Ovary (tissue), 9 donors: Measurements from ENCODE around the gene CERS6. TPM values are rescaled to one million over a fixed set of nuclear protein-coding genes. Genes with fewer than 3 reads are reported as not detected.

Experiments used
- DNase-seq, 5 donors: peaks; one replicate each; pipeline ENCODE4 v3.0.0-alpha.2; 2019 to 2020
- H3K27ac ChIP-seq, 2 donors: fragments of 200-600 bp; one replicate each; pipeline versions ENCODE4 v1.5.1 to v1.8.0; 2019 to 2022
- H3K27me3 ChIP-seq: fragments of 200-600 bp; one replicate; pipeline ENCODE4 v1.8.0; 2022
- H3K36me3 ChIP-seq: fragments of 200-600 bp; sonication (generic); one replicate; pipeline ENCODE4 v1.5.1; 2019
- H3K4me1 ChIP-seq: one replicate; pipeline ENCODE4 v1.8.1; 2013; ENCODE audit warnings: mild to moderate bottlenecking, moderate library complexity; ENCODE audit not compliant: insufficient read depth
- H3K4me3 ChIP-seq: fragments of 200-600 bp; sonication (generic); one replicate; pipeline ENCODE4 v1.5.1; 2017
- H3K9me3 ChIP-seq, 2 donors: fragments of 200-600 bp in 1 of 2; sonication (generic) in 1 of 2; one replicate each; pipeline versions ENCODE4 v1.5.1 to v1.8.1; 2013 to 2019; ENCODE audit warnings: mild to moderate bottlenecking in 1 of 2, moderate library complexity in 1 of 2
- CTCF ChIP-seq, 3 donors: fragments of 450-650 bp in 2 of 3; fragments of 200-600 bp in 1 of 3; IDR thresholded peaks; one replicate each; pipeline versions ENCODE4 v1.5.1 to v1.8.0; 2016 to 2022; ENCODE audit warnings: antibody characterized with exemption in 3 of 3, mild to moderate bottlenecking in 1 of 3
- EP300 ChIP-seq: sonication (generic); formaldehyde crosslinking; IDR thresholded peaks from one replicate; pipeline ENCODE4 v1.6.1; 2017; ENCODE audit warnings: antibody characterized with exemption
- POLR2A ChIP-seq: fragments of 450-650 bp; IDR thresholded peaks from one replicate; pipeline ENCODE4 v1.6.1; 2017; ENCODE audit warnings: antibody characterized with exemption, mild to moderate bottlenecking, moderate library complexity
- WGBS, 3 donors: extraction: QIAGEN DNeasy Blood & Tissue Kit in 1 of 3; methylation state at CpG; one replicate each; pipeline versions ENCODE4 v1.1.5 to v1.1.7; 2013 to 2017; 5-methylcytosine and 5-hydroxymethylcytosine counted together
- intact Hi-C, 4 donors: fragments of 100-400 bp; cut with DNase I; formaldehyde crosslinking; loops; one replicate each; pipeline versions ENCODE4 v1.11.0 to v1.15.1; 2022 to 2023
- polyA plus RNA-seq, 2 donors: library from polyadenylated mRNA; stranded (reverse); fragments of 200-250 nt in 1 of 2; fragments of 350-450 nt in 1 of 2; fragmentation: Illumina TruSeq in 1 of 2; extraction: RNeasy Lipid Tissue Mini Kit (QIAGEN cat#74804) in 1 of 2; gene quantifications; one replicate each; pipeline ENCODE4 v1.2.3, GENCODE V29; 2013 to 2014
- total RNA-seq, 7 donors: library from RNA; depleted of rRNA in 2 of 7; stranded (reverse); fragments of >200 nt in 2 of 7; fragmentation: NEBNext Ultra II Directional in 3 of 7; extraction: Animal tissue kit (Norgen Biotek cat#: 25700) in 3 of 7; gene quantifications; one replicate each; pipeline versions ENCODE4 v1.1.0 to v1.2.4, GENCODE V29; 2016 to 2023
- donor health status: DM: no; HTN: no; CAD: no; lungs with moderate emphysema.
- donor health status: DM: no; HTN: no; CAD: no.
- donor health status: Bipolar disorder and iron deficiency.
- donor health status: DM: yes; HTN: yes; CAD: no.
- donor health status: DM: no; HTN: no; CAD: no.
- donor health status: DM: yes; HTN: yes; CAD: no.

CERS6 gene
- total and polyA plus RNA-seq, 9 donors: 11.5 to 30.8 (median 24.9) TPM

DNA sequence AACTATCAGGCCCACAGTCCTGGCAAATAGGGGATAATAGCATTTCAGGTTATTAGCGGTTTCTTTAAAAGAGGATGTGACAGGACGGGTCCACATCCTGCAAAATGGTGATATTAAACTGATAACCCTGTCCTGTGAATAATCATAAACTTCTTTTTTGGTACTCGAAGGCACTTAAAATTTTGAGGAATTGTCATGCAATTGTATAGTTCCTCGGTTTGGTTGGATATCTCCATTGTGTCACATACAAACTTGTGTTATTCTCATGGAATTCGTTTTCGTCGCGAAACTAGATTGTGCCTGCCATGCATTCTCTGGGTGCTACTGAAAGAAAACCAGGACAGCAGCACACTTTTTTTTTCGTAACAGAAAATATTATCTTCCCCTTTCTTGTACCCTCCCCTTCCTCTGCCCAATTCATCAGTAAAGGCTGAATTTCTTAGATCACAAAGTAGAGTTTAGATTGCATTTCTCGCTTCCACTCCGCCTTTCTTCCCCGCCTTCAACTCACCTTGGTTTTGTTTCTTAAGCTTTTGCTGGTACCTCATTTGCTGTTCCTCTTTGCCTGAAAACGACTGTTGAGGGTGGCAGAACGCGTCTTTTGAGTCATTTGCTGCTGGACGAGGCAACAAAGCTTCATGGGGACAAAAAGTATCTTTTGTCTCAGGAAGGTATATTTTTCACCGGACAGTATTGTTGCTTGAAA lies 1.3 kb downstream of the CERS6 start:
- Histone ChIP-seq H3K4me3 (peak overlapping the region; percentile 91), H3K36me3 (no peaks in the 10 kb centered on the region), H3K27me3 (no peaks in the 10 kb centered on the region), H3K4me1 (peaks cover 2% of the 10 kb centered on the region), H3K27ac (no peak overlapping the region), H3K9me3 (no peaks in the 10 kb centered on the region)
- 6 to 17% (median 10%) methylated on average over 17 of the region's 17 CpGs for WGBS, 3 donors
- DNase-seq: no peak
- intact Hi-C loops: loop anchor here in 1 of 4 donors (10.0 kb wide), 1 partner anchor 177 kb away; no protein-coding TSS in a partner anchor
- TF ChIP-seq POLR2A (no peak), EP300 (no peak), CTCF (IDR thresholded peaks at IDR 0.05) (no peak)

- WGBS, 3 donors: 10 to 16% (median 13%) methylated on average over 1 of the region's 1 CpG
- Histone ChIP-seq H3K9me3 (no peaks in the 10 kb centered on the region), H3K27ac (no peak overlapping the region), H3K4me1 (peaks cover 2% of the 10 kb centered on the region), H3K4me3 (peak overlapping the region; percentile 91), H3K36me3 (no peaks in the 10 kb centered on the region), H3K27me3 (no peaks in the 10 kb centered on the region)
- no peak for DNase-seq
- intact Hi-C loops: loop anchor here in 1 of 4 donors (10.0 kb wide), 1 partner anchor 177 kb away; no protein-coding TSS in a partner anchor
- TF ChIP-seq CTCF (IDR thresholded peaks at IDR 0.05): no peak
- TF ChIP-seq POLR2A: no peak
- no peak for TF ChIP-seq EP300
These were observed 2.1 kb downstream of the CERS6 start for GRCh38 chr2:168458139-168458538.

DNA sequence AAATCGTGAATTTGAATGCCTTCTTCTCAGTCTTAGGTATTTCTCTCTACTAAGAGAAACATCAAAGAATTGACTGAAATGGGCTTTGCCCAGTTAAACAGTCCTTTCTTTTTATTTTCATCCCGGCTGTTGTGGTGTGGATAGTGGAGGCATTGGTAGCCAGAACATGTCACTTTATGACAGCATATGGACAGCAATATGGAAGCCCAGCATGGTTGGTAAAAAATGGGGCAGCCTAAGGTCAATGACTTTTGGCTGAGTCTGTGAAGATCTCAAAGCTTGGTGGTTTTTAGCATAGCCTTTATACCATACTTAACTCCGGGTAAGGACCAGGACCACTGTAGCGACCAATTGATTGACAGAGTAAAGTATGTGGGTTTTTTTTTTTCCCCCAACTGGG lies 3.2 kb downstream of the CERS6 start:
- Histone ChIP-seq H3K4me3 (no peak overlapping the region), H3K9me3 (no peaks in the 10 kb centered on the region), H3K27ac (no peak overlapping the region), H3K36me3 (no peaks in the 10 kb centered on the region), H3K27me3 (no peaks in the 10 kb centered on the region), H3K4me1 (peaks cover 2% of the 10 kb centered on the region)
- intact Hi-C loops: loop anchor here in 1 of 4 donors (10.0 kb wide), 1 partner anchor 176 kb away; no protein-coding TSS in a partner anchor
- WGBS, 3 donors: 94 to 95% (median 95%) methylated on average over 4 of the region's 4 CpGs
- no peak for DNase-seq
- TF ChIP-seq EP300 (no peak), POLR2A (no peak), CTCF (IDR thresholded peaks at IDR 0.05) (no peak)

DNA sequence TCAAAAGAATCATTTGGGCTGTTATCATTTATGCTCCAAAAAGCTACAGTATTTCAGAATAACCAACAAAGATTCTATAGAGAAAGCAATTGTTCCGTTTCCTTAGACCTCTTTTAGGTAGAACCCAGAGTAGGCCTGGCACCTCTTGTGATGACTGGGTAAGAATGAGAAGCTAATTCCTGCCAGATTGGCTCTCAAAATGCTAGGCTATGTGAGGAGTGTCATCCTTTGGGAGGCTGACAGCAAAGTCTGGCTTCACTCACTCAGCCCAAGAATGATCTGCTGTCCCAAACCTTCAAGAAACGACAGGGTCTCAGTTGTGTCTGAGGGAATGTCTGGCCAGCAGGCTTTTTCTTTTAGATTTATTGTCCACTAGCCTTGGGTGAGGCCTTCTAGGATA lies 4.5 kb downstream of the CERS6 start:
- H3K9me3 ChIP-seq: no peaks in the 10 kb centered on the region
- H3K4me3 ChIP-seq: no peak overlapping the region
- H3K36me3 ChIP-seq: no peaks in the 10 kb centered on the region
- intact Hi-C loops: no loop called here
- H3K27me3 ChIP-seq: no peaks in the 10 kb centered on the region
- no peak for DNase-seq
- TF ChIP-seq CTCF (IDR thresholded peaks at IDR 0.05) (no peak), EP300 (no peak), POLR2A (no peak)
- no peak overlapping the region for H3K27ac ChIP-seq
- peaks cover 3% of the 10 kb centered on the region for H3K4me1 ChIP-seq
- WGBS, 3 donors: 65 to 75% (median 68%) methylated on average over 2 of the region's 2 CpGs
